NCI-H2227 treated with DMSO at 0.1 percent for 48 hours (cell line): ENCODE measurements around the gene CARD8.
"Not testable (repeated sequence)": the region's sequence is repeated elsewhere in the genome, so short reads cannot be mapped to it uniquely, and the experiment has no call there.

Experiments used
- DNase-seq: peaks from one replicate; lab custom pipeline; 2025; lab: John Stamatoyannopoulos, UW

The CARD8 gene, protein sequence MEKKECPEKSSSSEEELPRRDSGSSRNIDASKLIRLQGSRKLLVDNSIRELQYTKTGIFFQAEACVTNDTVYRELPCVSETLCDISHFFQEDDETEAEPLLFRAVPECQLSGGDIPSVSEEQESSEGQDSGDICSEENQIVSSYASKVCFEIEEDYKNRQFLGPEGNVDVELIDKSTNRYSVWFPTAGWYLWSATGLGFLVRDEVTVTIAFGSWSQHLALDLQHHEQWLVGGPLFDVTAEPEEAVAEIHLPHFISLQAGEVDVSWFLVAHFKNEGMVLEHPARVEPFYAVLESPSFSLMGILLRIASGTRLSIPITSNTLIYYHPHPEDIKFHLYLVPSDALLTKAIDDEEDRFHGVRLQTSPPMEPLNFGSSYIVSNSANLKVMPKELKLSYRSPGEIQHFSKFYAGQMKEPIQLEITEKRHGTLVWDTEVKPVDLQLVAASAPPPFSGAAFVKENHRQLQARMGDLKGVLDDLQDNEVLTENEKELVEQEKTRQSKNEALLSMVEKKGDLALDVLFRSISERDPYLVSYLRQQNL

DNA sequence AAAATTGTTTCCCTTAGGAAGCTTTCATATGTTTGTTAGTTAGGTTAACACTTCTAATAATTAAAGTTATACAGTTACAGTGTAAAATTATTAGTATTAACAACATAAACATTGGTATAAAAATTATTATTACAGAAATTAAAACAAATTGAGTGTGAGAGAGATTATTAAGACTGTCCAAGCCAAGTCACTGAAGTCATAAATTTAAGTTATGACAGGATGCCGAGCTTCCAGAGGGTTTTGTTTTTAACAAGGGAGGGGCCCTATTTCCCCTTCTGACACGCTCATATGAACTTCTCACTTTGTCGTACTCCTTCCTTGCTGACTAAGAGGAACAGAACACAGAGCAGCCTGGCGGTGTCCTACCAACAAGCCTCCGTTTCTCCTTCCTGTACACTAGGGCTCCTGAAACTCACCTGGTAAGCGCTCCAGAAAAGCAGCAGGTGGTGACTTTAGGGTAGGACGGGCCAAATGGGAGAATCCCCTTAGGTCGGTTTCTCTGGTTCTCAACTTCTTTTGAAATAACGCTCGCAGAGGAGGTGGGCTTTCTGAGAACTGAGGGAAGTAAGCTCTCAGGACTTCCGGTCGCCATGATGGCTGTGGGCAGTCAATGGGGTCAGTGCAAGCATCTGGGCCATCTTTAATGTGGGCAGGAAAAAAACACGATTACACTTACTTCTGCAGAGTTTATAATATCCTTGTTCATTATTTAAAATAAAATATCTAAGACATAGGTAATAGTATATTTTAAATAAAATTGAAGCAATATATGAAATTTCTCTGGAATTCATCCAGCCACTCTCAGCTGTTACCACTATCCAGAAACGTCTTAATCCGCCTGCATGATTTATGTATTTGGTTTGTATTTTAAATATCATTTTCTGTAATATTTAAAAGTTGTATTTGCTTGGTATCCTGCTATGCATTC is at the start of gene CARD8:
CARD8 (minus strand) TSS at position 537 of the 928 bp plus-strand sequence. CDS start 14,892 bp downstream, outside the sequence.
- DNase-seq, result peak; percentile 89

DNA sequence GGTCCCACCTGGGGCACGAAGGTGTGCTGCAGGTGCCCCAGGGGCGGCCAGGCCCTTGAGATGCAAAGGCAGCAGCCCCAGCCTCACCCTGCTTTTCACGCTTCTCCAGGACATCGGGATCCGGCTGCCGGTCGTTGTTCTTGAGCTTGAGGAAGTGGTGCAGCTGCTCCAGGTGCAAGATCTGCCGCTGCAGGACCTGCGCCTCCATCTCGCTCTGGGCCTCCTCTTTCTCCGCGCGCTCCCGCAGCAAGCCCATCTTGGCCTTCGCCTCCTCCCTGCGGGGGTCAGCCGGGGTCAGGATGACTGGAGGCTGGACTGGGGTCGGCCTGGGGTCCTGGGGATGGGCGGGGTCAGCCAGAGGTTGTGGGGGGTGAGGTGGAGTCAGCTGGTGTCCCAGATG is 48.2 kb upstream of the CARD8 start:
- no peak for DNase-seq

DNA sequence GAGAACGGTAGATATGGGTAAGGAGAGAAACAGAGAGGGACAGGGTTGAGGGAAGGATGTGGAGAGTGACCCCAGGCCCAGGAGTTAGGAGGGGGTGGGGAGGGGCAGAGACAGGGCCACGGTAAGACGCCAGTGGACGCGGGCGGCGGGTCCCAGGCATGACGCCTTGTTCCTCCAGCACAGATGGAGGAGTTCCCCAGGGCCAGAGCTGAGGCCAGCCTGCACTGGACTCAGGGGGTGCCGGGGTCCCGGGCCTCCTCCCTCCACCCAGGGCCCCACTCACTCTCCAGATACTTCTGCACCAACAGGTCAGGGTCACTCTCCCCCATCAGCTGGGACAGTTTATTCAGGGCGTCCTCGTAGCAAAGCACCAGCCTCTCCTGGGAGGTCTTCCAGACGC is 47.7 kb upstream of the CARD8 start:
- DNase-seq, result no peak

DNA sequence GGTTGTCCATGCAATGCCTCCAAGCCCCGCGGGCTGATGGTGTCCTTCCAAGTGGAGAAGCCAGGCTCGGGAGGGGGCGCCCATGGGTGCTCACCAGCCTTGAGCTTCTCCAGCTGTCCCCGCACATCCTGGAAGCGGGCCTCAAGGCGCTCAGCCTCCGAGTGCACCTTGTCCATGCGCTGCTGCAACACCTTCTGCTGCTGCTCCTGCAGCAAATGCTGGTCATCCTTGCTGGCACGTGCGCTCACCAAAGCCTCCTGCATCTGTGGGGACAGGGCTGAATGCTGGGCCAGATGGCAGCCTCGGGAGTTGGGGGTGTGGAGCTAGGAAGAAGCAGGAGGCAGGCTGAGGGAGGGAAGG is 46.9 kb upstream of the CARD8 start:
- DNase-seq, result no peak

DNA sequence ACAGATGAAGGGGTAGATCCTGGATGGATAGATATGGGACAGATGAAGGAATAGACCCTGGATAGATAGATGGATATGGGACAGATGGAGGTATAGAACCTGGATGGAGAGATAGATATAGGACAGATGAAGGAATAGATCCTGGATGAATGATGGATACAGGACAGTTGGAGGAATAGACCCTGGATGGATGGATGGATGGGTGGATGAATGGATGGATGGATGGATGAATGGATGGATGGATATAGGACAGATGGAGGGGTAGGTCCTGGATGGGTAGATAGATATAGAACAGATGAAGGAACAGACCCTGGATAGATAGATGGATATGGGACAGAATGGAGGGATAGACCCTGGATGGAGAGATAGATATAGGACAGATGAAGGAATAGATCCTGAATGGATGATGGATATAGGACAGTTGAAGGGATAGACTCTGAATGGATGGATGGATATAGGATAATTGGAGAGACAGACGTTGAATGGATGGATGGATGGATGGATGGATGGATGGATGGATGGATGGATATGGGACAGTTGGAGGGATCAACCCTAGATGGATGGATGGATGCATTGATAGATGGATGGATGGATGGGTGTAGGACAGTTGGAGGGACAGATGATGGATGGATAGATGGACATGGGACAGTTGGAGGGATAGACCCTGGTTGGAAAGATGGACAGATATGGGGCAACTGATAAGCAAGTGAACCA is 46.3 kb upstream of the CARD8 start:
- DNase-seq, result no peak

DNA sequence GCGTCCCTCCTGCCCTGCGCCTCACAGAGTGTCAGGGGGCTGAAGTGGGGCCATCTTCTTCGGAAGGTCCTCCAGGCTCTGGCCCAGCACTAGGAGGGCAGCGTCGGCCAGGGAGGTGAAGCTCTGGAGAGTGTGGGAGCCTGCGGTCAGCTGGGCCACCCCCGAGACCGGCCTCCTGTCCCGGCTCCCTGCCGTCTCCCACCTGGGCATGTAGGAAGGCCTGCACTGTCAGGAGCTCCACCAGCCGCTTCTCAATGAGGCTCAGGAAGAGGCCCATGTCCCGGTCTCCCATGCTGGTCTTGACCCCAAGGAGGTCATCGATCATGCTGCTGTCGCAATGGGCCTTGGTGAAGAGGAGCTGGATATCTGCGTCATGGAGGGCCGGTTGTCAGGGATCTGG is 42.3 kb upstream of the CARD8 start:
- no peak for DNase-seq

DNA sequence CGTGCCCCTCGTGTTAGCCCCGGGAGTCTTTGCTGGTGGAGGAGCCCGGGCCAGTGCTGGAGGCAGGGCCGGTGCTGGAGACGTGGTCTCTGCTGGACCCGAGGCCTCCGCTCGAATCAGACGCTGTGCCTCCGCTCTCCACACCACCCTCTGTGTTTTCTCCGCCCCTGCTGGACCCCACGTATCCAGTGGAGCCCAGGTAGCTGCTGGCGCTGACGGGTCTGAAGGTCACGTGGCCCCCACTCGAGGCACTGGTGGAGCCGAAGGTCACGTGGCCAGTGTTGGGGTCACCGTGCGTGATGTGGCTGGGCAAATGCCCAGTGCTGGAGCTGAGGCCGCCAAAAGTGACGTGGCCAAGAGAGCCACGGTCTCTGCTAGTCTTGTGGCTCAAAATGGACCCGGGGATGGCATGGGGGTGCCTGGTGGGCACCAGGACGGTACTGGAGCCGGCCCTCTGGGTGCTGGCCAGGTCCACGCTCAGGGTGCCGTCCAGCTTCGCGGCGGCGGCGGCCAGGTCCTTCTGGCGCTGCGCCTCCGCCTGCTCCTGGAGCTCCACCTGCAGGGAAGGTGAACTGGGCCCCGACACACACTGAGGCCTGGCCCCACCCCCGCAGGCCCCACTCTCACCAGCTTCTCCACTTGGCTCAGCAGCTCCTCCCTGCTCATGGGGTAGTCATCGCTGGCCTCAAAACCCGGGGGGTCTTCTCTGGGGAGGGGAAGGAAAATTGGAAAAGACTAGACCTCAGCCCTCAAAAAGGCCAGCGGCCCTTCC is 41.4 kb upstream of the CARD8 start:
- no peak for DNase-seq

DNA sequence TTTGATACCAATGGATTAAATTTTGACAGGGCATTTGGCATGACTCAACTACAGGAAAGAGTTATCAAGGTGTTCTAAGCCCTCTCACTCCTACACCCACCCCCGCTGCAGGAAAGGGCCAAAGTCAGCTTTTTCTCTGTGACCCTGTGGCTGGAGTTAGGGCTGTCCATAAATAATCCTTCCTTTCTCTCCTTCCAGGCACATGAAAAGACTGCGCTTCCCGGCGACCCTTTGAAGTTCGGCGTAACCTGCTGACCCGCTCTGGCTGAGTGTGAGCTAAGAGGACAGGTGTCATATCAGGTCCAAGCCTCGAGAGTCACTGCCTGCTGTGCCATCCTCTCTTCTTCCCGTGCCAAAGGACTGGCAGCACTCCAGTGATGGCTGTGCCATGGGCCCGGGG is 39.7 kb upstream of the CARD8 start:
- DNase-seq, result no peak

DNA sequence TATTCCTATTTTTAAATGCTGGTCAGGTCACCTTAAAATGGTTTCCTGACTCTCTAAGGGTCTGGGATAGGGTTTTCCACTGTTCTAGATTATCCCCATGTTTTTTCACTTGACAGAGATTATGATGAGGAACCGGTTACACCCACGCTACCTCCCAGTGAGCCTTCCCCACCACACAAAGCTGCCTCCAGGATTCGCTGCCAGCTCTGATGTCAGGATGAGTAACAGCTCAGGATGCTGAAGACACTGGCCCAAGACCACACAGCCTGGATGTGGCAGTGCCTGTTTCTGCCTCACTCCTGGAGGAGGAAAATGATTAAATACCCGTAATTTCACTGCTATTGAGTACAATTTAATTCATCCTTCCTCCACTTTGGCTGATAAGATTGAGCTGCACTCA is 37.1 kb upstream of the CARD8 start:
- DNase-seq, result no peak

DNA sequence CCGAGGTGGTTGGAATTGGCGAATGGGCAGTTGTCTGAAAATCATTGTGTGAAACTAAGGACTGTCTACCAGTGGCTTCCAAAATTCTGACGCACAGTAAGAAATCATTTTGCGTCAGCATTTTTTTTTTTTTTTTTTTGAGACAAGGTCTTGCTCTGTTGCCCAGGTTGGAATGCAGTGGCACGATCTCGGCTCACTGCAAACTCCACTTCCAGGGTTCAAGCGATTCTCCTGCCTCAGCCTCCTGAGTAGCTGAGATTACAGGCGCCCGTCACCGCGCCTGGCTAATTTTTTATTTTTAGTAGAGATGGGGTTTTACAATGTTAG is 35.7 kb upstream of the CARD8 start:
- DNase-seq, result not testable (repeated sequence)

DNA sequence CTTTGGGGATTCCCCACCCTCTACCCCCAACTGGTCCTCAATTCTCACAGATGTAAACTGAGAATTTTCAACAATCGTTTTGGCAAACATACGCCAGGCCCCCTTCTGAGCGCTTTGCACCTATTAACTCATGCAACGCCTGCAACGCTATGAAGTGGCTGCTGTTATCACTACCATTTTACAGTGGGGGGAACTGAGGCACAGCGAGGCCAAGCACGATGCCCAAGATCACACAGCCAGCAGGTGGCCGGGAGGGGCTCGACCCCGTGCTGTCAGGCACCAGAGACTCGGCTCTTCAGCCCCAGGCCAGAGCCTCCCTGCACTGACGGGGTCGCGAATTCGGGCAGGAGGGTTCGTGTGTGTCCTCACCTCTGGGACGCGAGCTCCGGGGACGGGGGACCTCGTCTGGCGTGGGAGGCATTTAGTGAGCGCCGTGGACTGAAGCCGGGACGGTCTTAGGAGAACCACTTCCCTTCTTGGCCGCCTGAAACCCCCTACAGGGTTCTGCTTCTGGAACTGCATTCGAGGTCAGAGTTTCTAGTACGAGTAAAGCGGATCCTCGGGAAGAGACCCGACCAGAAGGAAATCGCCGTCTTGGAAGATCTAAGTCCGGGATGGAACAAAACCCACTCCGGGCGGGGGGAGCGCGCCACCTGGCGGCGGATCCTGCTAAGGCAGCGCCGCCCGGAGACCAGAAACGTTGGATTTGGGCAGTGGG is 35.2 kb upstream of the CARD8 start:
- peak; percentile 60 for DNase-seq

DNA sequence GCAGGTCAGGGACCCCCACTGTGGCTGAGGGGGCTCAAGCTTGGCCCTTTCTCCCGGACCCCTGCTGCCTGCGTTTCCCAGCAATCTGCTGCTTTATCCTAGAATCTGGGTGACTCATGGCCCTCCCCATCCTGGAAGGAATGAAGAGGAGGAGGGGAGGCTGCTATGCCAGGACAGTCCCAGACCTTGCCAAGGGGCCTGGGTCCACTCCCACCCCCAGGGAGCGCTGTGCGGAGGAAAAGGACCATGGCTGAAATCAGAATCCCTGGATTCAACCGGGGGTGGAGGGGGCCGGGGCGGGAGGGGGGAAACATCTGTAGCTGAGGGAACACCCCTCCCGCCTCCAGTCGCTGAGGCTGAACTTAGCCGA is 34.7 kb upstream of the CARD8 start:
- DNase-seq, result no peak

DNA sequence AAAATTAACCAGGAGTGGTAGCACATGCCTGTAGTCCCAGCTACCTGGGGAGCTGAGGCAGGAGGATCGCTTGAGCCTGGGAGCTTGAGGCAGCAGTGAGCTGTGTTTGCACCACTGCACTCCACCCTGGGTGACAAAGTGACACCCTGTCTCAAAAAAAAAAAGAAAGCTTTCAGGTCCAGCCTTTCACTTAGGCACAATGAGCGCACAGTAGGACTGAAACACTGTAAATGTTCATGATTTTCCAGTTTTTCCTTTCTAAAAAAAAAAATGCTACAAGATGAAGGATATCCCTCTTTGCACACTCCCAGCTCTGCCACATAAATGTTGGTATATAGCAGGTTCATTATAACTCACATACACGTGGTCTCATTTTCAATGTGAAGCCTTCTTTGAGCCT is 32.0 kb upstream of the CARD8 start:
- DNase-seq, result no peak

DNA sequence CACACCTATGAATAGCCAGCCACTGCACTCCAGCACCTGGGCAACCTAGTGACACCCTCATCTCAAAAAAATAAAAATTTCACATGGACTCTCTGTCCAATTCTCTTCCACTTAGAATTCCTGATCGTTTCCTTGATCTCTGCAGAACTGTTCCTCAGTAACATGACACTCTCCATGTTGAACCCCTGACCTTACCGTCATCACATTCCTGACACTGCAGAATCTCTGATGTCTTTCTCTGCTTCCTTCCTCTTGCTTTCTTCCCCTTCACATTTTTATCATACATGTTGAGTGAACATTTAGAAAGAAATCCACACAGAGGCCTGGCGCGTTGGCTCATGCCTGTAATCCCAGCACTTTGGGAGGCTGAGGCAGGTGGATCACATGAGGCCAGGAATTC is 29.2 kb upstream of the CARD8 start:
- no peak for DNase-seq

DNA sequence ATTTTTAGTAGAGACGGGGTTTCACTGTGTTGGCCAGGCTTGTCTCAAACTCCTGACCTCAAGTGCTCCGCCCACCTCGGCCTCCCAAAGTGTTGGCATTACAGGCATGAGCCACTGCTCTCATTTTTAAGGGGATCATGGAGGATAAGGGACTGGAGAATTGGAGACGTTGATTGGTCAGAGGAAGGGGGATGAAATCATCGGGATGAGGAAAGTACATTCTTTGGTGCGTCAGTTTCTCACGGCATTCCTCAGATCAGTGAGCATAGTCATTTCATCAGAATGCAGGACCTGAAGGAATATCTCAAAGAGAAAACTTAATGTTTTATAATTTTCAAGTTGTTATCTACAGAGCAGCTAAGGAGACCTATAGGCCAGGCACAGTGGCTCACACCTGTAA is 28.2 kb upstream of the CARD8 start:
- DNase-seq, result no peak

DNA sequence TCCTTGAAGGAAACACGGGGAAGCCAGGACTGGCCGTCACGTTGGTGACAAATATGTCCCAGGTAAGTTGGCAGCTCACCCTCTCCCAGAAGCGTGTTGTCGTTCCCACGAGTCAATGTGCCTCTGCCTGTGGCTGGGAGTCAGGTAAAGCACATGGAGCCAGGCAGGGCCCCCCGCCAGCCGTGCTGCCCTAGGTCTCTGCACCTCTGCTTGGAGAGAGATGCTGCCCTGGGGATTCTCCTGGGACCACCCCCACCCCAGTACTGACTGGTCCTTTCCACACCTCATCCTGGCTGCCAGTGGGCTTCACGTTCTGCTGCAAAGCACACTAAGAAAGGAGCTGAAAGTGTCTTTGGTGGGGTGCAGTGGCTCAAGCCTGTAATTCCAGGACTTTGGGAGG is 24.0 kb upstream of the CARD8 start:
- DNase-seq, result no peak

DNA sequence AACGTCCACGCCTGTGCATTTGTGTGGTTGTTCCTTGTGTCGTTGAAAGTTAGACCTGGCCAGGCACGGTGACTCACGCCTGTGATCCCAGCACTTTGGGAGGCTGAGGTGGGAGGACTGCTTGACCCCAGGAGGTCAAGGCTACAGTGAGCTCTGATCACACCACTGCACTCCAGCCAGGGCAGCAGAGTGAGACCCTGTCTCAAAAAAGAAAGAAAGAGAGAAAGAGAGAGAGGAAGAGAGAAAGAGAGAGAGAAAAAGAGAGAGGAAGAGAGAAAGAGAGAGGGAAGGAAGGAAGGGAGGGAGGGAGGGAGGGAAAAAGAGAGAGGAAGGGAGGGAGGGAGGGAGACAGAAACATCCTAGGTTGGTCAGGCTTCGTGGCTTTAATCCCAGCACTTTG is 19.2 kb upstream of the CARD8 start:
- no peak for DNase-seq

DNA sequence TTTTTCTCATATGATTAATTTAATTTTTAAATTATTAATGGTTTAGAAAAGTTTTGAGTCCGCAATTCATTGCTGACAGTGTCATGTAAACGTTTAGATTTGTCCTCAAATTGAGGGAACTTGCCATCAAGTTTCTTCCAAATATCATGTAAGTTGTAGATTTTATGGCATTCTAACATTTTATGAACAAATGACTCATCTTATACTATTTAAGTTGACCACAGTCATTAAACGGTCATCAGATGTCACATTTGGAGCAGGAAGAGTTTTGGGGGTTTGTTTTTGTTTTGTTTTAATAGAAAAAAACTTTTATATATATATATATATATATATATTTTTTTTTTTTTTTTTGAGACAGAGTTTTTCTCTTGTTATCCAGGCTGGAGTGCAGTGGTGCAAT is 18.5 kb upstream of the CARD8 start:
- DNase-seq, result no peak

DNA sequence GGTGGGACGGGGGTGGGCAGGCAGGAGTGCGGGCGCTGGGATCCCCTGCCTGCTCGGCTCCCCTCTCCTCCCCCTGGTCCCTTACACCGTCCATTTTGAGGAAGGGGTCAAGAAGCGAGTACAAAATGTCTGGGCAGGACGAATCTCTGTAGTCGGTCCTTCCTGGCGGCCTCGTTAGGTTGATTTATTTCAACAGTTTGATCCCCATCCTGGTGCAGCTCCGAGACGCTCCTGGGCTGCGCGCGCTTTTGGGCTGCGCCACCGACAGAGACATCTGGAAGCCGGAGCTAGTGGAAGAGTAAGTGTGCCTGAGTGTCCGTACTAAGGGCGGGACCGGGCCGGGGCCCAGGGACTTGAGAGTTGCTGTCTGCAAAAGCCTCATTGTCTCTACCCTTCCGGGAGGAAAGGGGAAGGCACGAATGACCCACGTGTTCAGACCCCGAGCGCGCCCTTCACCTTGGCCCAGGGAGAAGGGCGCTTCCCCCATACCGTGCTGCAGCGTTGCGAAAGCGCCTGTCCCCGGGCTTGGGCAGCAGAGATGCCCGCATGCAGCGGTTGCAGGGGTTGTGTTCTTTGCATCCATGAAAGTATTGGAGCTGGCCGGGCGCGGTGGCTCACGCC is 15.9 kb upstream of the CARD8 start:
- peak; percentile 48 for DNase-seq

DNA sequence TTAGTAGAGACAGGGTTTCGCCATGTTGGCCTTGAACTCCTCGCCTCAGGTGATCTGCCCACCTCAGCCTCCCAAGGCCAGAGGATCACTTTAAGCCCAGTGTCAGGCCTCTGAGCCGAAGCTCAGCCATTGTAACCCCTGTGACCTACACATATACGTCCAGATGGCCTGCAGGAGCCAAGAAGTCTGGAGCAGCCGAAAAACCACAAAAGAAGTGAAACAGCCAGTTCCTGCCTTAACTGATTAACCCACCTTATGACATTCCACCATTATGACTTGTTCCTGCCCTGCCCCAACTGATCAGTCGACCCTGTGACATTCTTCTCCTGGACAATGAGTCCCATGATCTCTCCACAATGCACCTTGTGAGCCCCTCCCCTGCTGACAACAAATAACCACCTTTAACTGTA is 13.9 kb upstream of the CARD8 start:
- not testable (repeated sequence) for DNase-seq

DNA sequence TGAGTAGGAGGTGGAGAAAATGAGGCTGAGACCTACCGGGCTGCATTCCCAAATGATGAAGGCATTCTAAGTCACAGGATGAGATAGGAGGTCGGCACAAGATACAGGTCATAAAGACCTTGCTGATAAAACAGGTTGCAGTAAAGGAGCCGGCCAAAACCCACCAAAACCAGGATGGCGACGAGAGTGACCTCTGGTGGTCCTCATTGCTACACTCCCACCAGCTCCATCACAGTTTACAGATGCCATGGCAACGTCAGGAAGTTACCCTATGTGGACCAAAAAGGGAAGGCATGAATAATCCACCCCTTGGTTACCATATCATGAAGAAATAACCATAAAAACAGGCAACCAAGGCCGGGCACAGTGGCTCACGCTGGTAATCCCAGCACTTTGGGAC is 9.6 kb upstream of the CARD8 start:
- not testable (repeated sequence) for DNase-seq
